Tibial nerve (tissue), 4 donors: ENCODE measurements around the gene MEIS1.

Experiments used
- CTCF ChIP-seq, 5 experiments: fragments of 200-600 bp in 3 of 5; fragments of 450-650 bp in 2 of 5; sonication (generic) in 3 of 5; IDR thresholded peaks; one replicate each; pipeline ENCODE4 v1.5.1; 2016 to 2019; ENCODE audit warnings: antibody characterized with exemption in 5 of 5, mild to moderate bottlenecking in 3 of 5, moderate library complexity in 2 of 5
- EP300 ChIP-seq, 2 donors: sonication (generic); formaldehyde crosslinking; IDR thresholded peaks; one replicate each; pipeline ENCODE4 v1.6.1; 2017; ENCODE audit warnings: antibody characterized with exemption in 2 of 2, mild to moderate bottlenecking in 1 of 2

GRCh38 chr2:66517772-66518171 is 82.8 kb downstream of the MEIS1 start:
- TF ChIP-seq CTCF (IDR thresholded peaks at IDR 0.05): no peak
- no peak for TF ChIP-seq EP300 (IDR thresholded peaks at IDR 0.05)
